HS-27A (cell line): ENCODE measurements around the gene CRYBG1.
"Not testable (repeated sequence)": the region's sequence is repeated elsewhere in the genome, so short reads cannot be mapped to it uniquely, and the experiment has no call there.

Source experiments
- DNase-seq: peaks from one replicate; pipeline ENCODE4 v3.0.0-alpha.2; 2012; ENCODE audit warnings: low read depth, missing footprints

CRYBG1 gene

GRCh38 chr6:106377061-106377540 lies 16.6 kb downstream of the CRYBG1 start:
- no peak for DNase-seq

- DNase-seq: no peak
These were observed 19.4 kb downstream of the CRYBG1 start for GRCh38 chr6:106379951-106380350.

- no peak for DNase-seq
These were observed 19.9 kb downstream of the CRYBG1 start for GRCh38 chr6:106380407-106380806.

- no peak for DNase-seq
These were observed 20.7 kb downstream of the CRYBG1 start for GRCh38 chr6:106381223-106381622.

- DNase-seq: no peak
These were observed 21.4 kb downstream of the CRYBG1 start for GRCh38 chr6:106381881-106382280.

GRCh38 chr6:106383573-106383972 lies 23.1 kb downstream of the CRYBG1 start:
- no peak for DNase-seq

- DNase-seq: no peak
These were observed 25.0 kb downstream of the CRYBG1 start for GRCh38 chr6:106385530-106385929.

- no peak for DNase-seq
These were observed 27.4 kb downstream of the CRYBG1 start for GRCh38 chr6:106387875-106388274.

- DNase-seq: no peak
These were observed 29.6 kb downstream of the CRYBG1 start for GRCh38 chr6:106390088-106390487.

- DNase-seq: no peak
These were observed 36.1 kb downstream of the CRYBG1 start for GRCh38 chr6:106396426-106397220.

GRCh38 chr6:106397431-106397830 lies 36.9 kb downstream of the CRYBG1 start:
- DNase-seq: no peak

- no peak for DNase-seq
These were observed 38.1 kb downstream of the CRYBG1 start for GRCh38 chr6:106398621-106399020.

- DNase-seq: not testable (repeated sequence)
These were observed 44.5 kb downstream of the CRYBG1 start for GRCh38 chr6:106405044-106405443.

GRCh38 chr6:106411056-106411455 lies 50.5 kb downstream of the CRYBG1 start:
- no peak for DNase-seq

GRCh38 chr6:106411643-106412200 lies 51.2 kb downstream of the CRYBG1 start:
- DNase-seq: no peak

GRCh38 chr6:106413016-106413415 lies 52.5 kb downstream of the CRYBG1 start:
- DNase-seq: no peak

GRCh38 chr6:106413722-106414121 lies 53.2 kb downstream of the CRYBG1 start:
- no peak for DNase-seq

- DNase-seq: no peak
These were observed 55.4 kb downstream of the CRYBG1 start for GRCh38 chr6:106415921-106416320.

GRCh38 chr6:106417572-106418147 lies 57.1 kb downstream of the CRYBG1 start:
- DNase-seq: no peak

GRCh38 chr6:106419900-106420613 lies 59.5 kb downstream of the CRYBG1 start:
- no peak for DNase-seq

- no peak for DNase-seq
These were observed 61.0 kb downstream of the CRYBG1 start for GRCh38 chr6:106421496-106421895.

GRCh38 chr6:106422534-106422933 lies 62.0 kb downstream of the CRYBG1 start:
- no peak for DNase-seq

GRCh38 chr6:106425382-106425781 lies 64.9 kb downstream of the CRYBG1 start:
- no peak for DNase-seq
